GM12878 (cell line): ENCODE measurements around the gene GPC6. TPM values are rescaled to one million over a fixed set of nuclear protein-coding genes. Genes with fewer than 3 reads are reported as not detected.

Experiments
- ATAC-seq: fragments of 200-7000 bp; cut with Tn5 transposase; 3 replicates; pipeline ENCODE4 v1.9.1; 2020; ENCODE audit warnings: mild to moderate bottlenecking, moderate library complexity
- BruUV-seq: library from RNA; stranded (reverse); fragments of 400-500 nt; replicated peaks from 2 replicates; lab custom pipeline; 2021; lab: Mats Ljungman, UMichigan
- CTCF ChIA-PET: fragments of 300-600 bp; sonication (Branson Sonifier 250); formaldehyde crosslinking; extraction: SDS; loops from one replicate; lab custom pipeline; 2021; ENCODE audit warnings: inconsistent platforms; lab: Yijun Ruan, JAX
- POLR2A ChIA-PET: fragments of 350-600 bp; formaldehyde crosslinking; extraction: SDS; loops from one replicate; lab custom pipeline; 2021; ENCODE audit warnings: inconsistent platforms; lab: Charles Lee
- RAD21 ChIA-PET: fragments of 300-600 bp; sonication (Branson Sonifier 250); formaldehyde crosslinking; loops from one replicate; lab custom pipeline; 2023; ENCODE audit warnings: antibody characterized with exemption; ENCODE audit not compliant: unreplicated experiment; lab: Charles Lee
- SMC1A ChIA-PET: fragments of 300-600 bp; sonication (Branson Sonifier 250); formaldehyde crosslinking; loops from one replicate; lab custom pipeline; 2023; ENCODE audit not compliant: unreplicated experiment, uncharacterized antibody; lab: Charles Lee
- DNase-seq: peaks from one replicate; pipeline ENCODE4 v3.0.0-alpha.2; 2011; ENCODE audit warnings: low read depth, low spot score
- FAIRE-seq: peaks from 3 replicates; lab custom pipeline; 2011; peaks lifted over from hg19 to GRCh38; lab: Jason Lieb, UNC
- H2AFZ ChIP-seq: 2 replicates; pipeline ENCODE4 v1.6.0; 2011; ENCODE audit warnings: low read depth, low read length, control low read depth; ENCODE audit not compliant: control insufficient read depth
- H3K27ac ChIP-seq: 2 replicates; pipeline ENCODE4 v1.5.1; 2011; ENCODE audit warnings: control low read depth; ENCODE audit not compliant: control insufficient read depth, insufficient read depth
- H3K27me3 ChIP-seq, 2 experiments: replicated peaks in 1 of 2; 2 replicates each; pipeline versions ENCODE4 v1.6.0 to v1.6.1; 2011; ENCODE audit warnings: low read length in 1 of 2; ENCODE audit not compliant: control insufficient read depth in 2 of 2, insufficient read depth in 2 of 2
- H3K36me3 ChIP-seq, 2 experiments: 2 replicates each; pipeline ENCODE4 v1.5.1; 2011; ENCODE audit warnings: low read length in 1 of 2; ENCODE audit not compliant: control insufficient read depth in 2 of 2, insufficient read depth in 2 of 2
- H3K4me1 ChIP-seq: 2 replicates; pipeline ENCODE4 v1.6.1; 2011; ENCODE audit warnings: mild to moderate bottlenecking, low read length, moderate library complexity, mixed read lengths; ENCODE audit not compliant: control insufficient read depth, insufficient read depth
- H3K4me2 ChIP-seq: 2 replicates; pipeline ENCODE4 v1.6.0; 2011; ENCODE audit warnings: control low read depth; ENCODE audit not compliant: control insufficient read depth, insufficient read depth
- H3K4me3 ChIP-seq: fragments of 200-600 bp; sonication (generic); 2 replicates; pipeline ENCODE4 v1.5.1; 2016
- H3K79me2 ChIP-seq: 2 replicates; pipeline ENCODE4 v1.6.0; 2011; ENCODE audit warnings: low read length; ENCODE audit not compliant: control insufficient read depth, insufficient read depth
- H3K9ac ChIP-seq: 2 replicates; pipeline ENCODE4 v1.8.0; 2011; ENCODE audit warnings: low read length, control low read depth, mixed read lengths; ENCODE audit not compliant: control insufficient read depth, insufficient read depth
- H3K9me3 ChIP-seq: replicated peaks from 3 replicates; pipeline ENCODE4 v1.5.1; 2011; ENCODE audit warnings: mild to moderate bottlenecking, low read length; ENCODE audit not compliant: control insufficient read depth, insufficient read depth
- H4K20me1 ChIP-seq: 2 replicates; pipeline ENCODE4 v1.6.0; 2011; ENCODE audit not compliant: control insufficient read depth, insufficient read depth
- BCLAF1 ChIP-seq: fragments of 450-650 bp; IDR thresholded peaks from 2 replicates; pipeline ENCODE4 v1.6.1; 2017; ENCODE audit warnings: antibody characterized with exemption, mild to moderate bottlenecking, moderate library complexity
- HDGF ChIP-seq: fragments of 450-650 bp; IDR thresholded peaks from 2 replicates; pipeline ENCODE4 v1.6.1; 2016; ENCODE audit warnings: antibody characterized with exemption
- MLLT1 ChIP-seq: fragments of 450-650 bp; IDR thresholded peaks from 2 replicates; pipeline ENCODE4 v1.6.1; 2016; ENCODE audit warnings: mild to moderate bottlenecking
- PKNOX1 ChIP-seq: fragments of 450-650 bp; IDR thresholded peaks from 2 replicates; pipeline ENCODE4 v1.6.1; 2016; ENCODE audit warnings: mild to moderate bottlenecking
- STAT1 ChIP-seq: fragments of 450-650 bp; conservative IDR thresholded peaks from 2 replicates; pipeline ENCODE4 v1.6.1; 2014; ENCODE audit warnings: antibody characterized with exemption, mild to moderate bottlenecking
- TBL1XR1 ChIP-seq: IDR thresholded peaks from 2 replicates; pipeline ENCODE4 v1.6.1; 2012; ENCODE audit warnings: low read depth, low read length, improper control_type of control experiment
- ZBTB33 ChIP-seq: fragments of 450-650 bp; IDR thresholded peaks from 2 replicates; pipeline ENCODE4 v1.6.1; 2017; ENCODE audit warnings: mild to moderate bottlenecking
- ZNF274 ChIP-seq: IDR thresholded peaks from one replicate; pipeline ENCODE4 v1.8.0; 2011; ENCODE audit not compliant: insufficient read length, insufficient read depth
- WGBS: methylation state at CpG from one replicate; pipeline ENCODE4 v1.1.6; 2016; ENCODE audit warnings: low lambda C conversion rate; ENCODE audit not compliant: insufficient replicate concordance, insufficient coverage; ENCODE audit errors: missing lambda C conversion rate; 5-methylcytosine and 5-hydroxymethylcytosine counted together
- in situ Hi-C: fragments of 300-500 bp; cut with MboI; formaldehyde crosslinking; loops from 9 replicates; pipeline ENCODE4 v1.14.3; 2018; ENCODE audit warnings: mixed read lengths
- intact Hi-C: fragments of 100-400 bp; cut with micrococcal nuclease; formaldehyde crosslinking; loops from one replicate; pipeline ENCODE4 v1.14.2; 2022; ENCODE audit not compliant: unreplicated experiment
- polyA plus RNA-seq, 11 experiments: library from polyadenylated mRNA; depleted of rRNA in 4 of 11; unstranded in 6 of 11; stranded (reverse) in 5 of 11; fragments of >200 nt; fragmentation: Nextera tagmentation in 4 of 11; fragmentation: Illumina TruSeq in 1 of 11; extraction: Ambion mirVana in 4 of 11; extraction: Trizol in 1 of 11; gene quantifications; 1 replicate in 1 of 11; 2 replicates in 10 of 11; pipeline versions ENCODE4 v1.2.1 to v1.2.3, GENCODE V29; 2011 to 2016; ENCODE audit warnings: inconsistent platforms in 2 of 11, missing spikeins in 2 of 11, low read depth in 1 of 11
- total RNA-seq, 4 experiments: library from RNA; depleted of rRNA in 3 of 4; stranded (reverse); fragments of >200 nt in 3 of 4; fragmentation: Illumina TruSeq in 1 of 4; extraction: Trizol in 1 of 4; gene quantifications; 2 replicates each; pipeline versions ENCODE4 v1.2.1 to v1.2.3, GENCODE V29; 2013 to 2021

The GPC6 gene
- total and polyA plus RNA-seq, 10 of the 15 experiments (the other 5 are each of a cell fraction or from before 2014, with no cell fraction given) = 0.03 to 0.04 (median 0.03) TPM; not detected in 7

- Histone ChIP-seq H3K4me1 (peaks cover 16% of the 10 kb centered on the region), H3K36me3 (no peaks in the 10 kb centered on the region), H3K27ac (no peak overlapping the region), H3K4me2 (no peak overlapping the region), H4K20me1 (no peaks in the 10 kb centered on the region), H3K79me2 (no peaks in the 10 kb centered on the region), H3K27me3 (peaks cover 0 to 3% of the 10 kb centered on the region in 2 experiments; a peak in 1 of 4 replicates), H3K9me3 (0 out of 3 replicates have a peak, but pooled peaks cover 2% of the 10 kb centered on the region), H2AFZ (no peak overlapping the region), H3K9ac (no peak overlapping the region), H3K4me3 (no peak overlapping the region)
- ATAC-seq = no peak
- WGBS = 77% methylated on average over 13 of the region's 13 CpGs
- ChIA-PET RAD21 (no interaction called here), CTCF (no interaction called here), SMC1A (interaction anchor here (0.7 kb wide), 1 partner anchor 595 kb away, joined by 3 read pairs; no protein-coding TSS in a partner anchor), POLR2A (interaction anchor here (0.6 kb wide), 1 partner anchor 148 kb away, joined by 4 read pairs; no protein-coding TSS in a partner anchor)
- intact Hi-C loops = no loop called here
- BruUV-seq = no TSS peak
- in situ Hi-C loops = no loop called here
- TF ChIP-seq MLLT1 = no peak
- TF ChIP-seq ZBTB33 = no peak
- TF ChIP-seq TBL1XR1 = no peak
- TF ChIP-seq STAT1 = no peak
- TF ChIP-seq PKNOX1 = no peak
- no peak for TF ChIP-seq BCLAF1
- TF ChIP-seq ZNF274 = no peak
- no peak for TF ChIP-seq HDGF
- no peak for FAIRE-seq
- DNase-seq = no peak
Observed at GRCh38 chr13:94328381-94329041, 1101.9 kb downstream of the GPC6 start.
